SJCRH30 (cell line): ENCODE results near the gene LTBP1. TPM values are rescaled to one million over a fixed set of nuclear protein-coding genes. Genes with fewer than 3 reads are reported as not detected.
A peak's percentile ranks its signal among the peaks of the same experiment; 100 is the strongest.

Experiments
- DNase-seq, 2 experiments: peaks; one replicate each; pipeline ENCODE4 v3.0.0-alpha.2; 2015 to 2020
- H3K27ac ChIP-seq: fragments of 250-450 bp; sonication (Bioruptor Pico); 2 replicates; pipeline ENCODE4 v1.5.1; 2020; ENCODE audit warnings: mild to moderate bottlenecking, moderate library complexity
- H3K27me3 ChIP-seq: fragments of 250-450 bp; sonication (Bioruptor Pico); 2 replicates; pipeline ENCODE4 v1.5.1; 2020; ENCODE audit warnings: mild to moderate bottlenecking, moderate library complexity
- H3K36me3 ChIP-seq: fragments of 250-450 bp; sonication (Bioruptor Pico); 2 replicates; pipeline ENCODE4 v1.5.1; 2020; ENCODE audit warnings: mild to moderate bottlenecking, moderate library complexity
- H3K4me1 ChIP-seq: fragments of 250-450 bp; sonication (Bioruptor Pico); 2 replicates; pipeline ENCODE4 v1.5.1; 2020; ENCODE audit warnings: mild to moderate bottlenecking, moderate library complexity
- H3K4me3 ChIP-seq: fragments of 250-450 bp; sonication (Bioruptor Pico); 2 replicates; pipeline ENCODE4 v1.5.1; 2020; ENCODE audit warnings: mild to moderate bottlenecking, moderate library complexity
- H3K9me3 ChIP-seq: fragments of 250-450 bp; sonication (Bioruptor Pico); replicated peaks from 2 replicates; pipeline ENCODE4 v1.5.1; 2020; ENCODE audit warnings: mild to moderate bottlenecking, moderate library complexity
- total RNA-seq: library from RNA; depleted of rRNA; stranded (reverse); fragments of >200 nt; shearing (Covaris generic); gene quantifications from 2 replicates; pipeline ENCODE4 v1.2.3, GENCODE V29; 2014

LTBP1 gene
- total RNA-seq, 1 experiment from 2014 or later, result 63.1 TPM

- Histone ChIP-seq H3K4me3 (no peak overlapping the region), H3K36me3 (no peaks in the 10 kb centered on the region), H3K27me3 (no peaks in the 10 kb centered on the region), H3K27ac (no peak overlapping the region), H3K9me3 (no peaks in the 10 kb centered on the region), H3K4me1 (peaks cover 8% of the 10 kb centered on the region)
- no peak for DNase-seq
Measured at GRCh38 chr2:32942793-32943485, 3.8 kb upstream of the LTBP1 start.

- Histone ChIP-seq H3K27ac (no peak overlapping the region), H3K4me3 (no peak overlapping the region), H3K27me3 (no peaks in the 10 kb centered on the region), H3K36me3 (no peaks in the 10 kb centered on the region), H3K4me1 (no peaks in the 10 kb centered on the region), H3K9me3 (no peaks in the 10 kb centered on the region)
- DNase-seq, result no peak
Measured at GRCh38 chr2:32945286-32945685, 1.5 kb upstream of the LTBP1 start.

GRCh38 chr2:32947076-32947483 is 327 bp downstream of the LTBP1 start:
- Histone ChIP-seq H3K27me3 (no peaks in the 10 kb centered on the region), H3K4me1 (no peaks in the 10 kb centered on the region), H3K4me3 (peak overlapping the region; percentile 95), H3K36me3 (no peaks in the 10 kb centered on the region), H3K27ac (peak overlapping the region; percentile 74; the same call in 1 of the 2 replicates), H3K9me3 (0 out of 2 replicates have a peak, but pooled peaks cover 2% of the 10 kb centered on the region)
- DNase-seq, result peak in 1 of 2 experiments; percentile 40

GRCh38 chr2:32947484-32948143 is 861 bp downstream of the LTBP1 start:
- DNase-seq, result peak; percentile 81
- peak overlapping the region; percentile 95 for H3K4me3 ChIP-seq
- no peaks in the 10 kb centered on the region for H3K27me3 ChIP-seq
- no peaks in the 10 kb centered on the region for H3K4me1 ChIP-seq
- peak overlapping the region; percentile 74; the same call in 1 of the 2 replicates for H3K27ac ChIP-seq
- no peaks in the 10 kb centered on the region for H3K36me3 ChIP-seq
- H3K9me3 ChIP-seq, result 0 out of 2 replicates have a peak, but pooled peaks cover 2% of the 10 kb centered on the region

- no peak for DNase-seq
- 0 out of 2 replicates have a peak, but pooled peaks cover 2% of the 10 kb centered on the region for H3K9me3 ChIP-seq
- H3K27me3 ChIP-seq, result no peaks in the 10 kb centered on the region
- H3K27ac ChIP-seq, result no peak overlapping the region
- peak overlapping the region; percentile 95 for H3K4me3 ChIP-seq
- H3K36me3 ChIP-seq, result no peaks in the 10 kb centered on the region
- no peaks in the 10 kb centered on the region for H3K4me1 ChIP-seq
Measured at GRCh38 chr2:32948266-32948665, 1.5 kb downstream of the LTBP1 start.

GRCh38 chr2:32949260-32949659 is 2.5 kb downstream of the LTBP1 start:
- H3K4me3 ChIP-seq, result no peak overlapping the region
- 0 out of 2 replicates have a peak, but pooled peaks cover 2% of the 10 kb centered on the region for H3K9me3 ChIP-seq
- no peaks in the 10 kb centered on the region for H3K4me1 ChIP-seq
- H3K27ac ChIP-seq, result no peak overlapping the region
- DNase-seq, result no peak
- H3K27me3 ChIP-seq, result no peaks in the 10 kb centered on the region
- H3K36me3 ChIP-seq, result no peaks in the 10 kb centered on the region

GRCh38 chr2:32951672-32952071 is 4.9 kb downstream of the LTBP1 start:
- H3K36me3 ChIP-seq, result 0 out of 2 replicates have a peak, but pooled peaks cover 3% of the 10 kb centered on the region
- H3K27me3 ChIP-seq, result no peaks in the 10 kb centered on the region
- H3K27ac ChIP-seq, result no peak overlapping the region
- DNase-seq, result no peak
- H3K4me1 ChIP-seq, result no peaks in the 10 kb centered on the region
- no peak overlapping the region for H3K4me3 ChIP-seq
- H3K9me3 ChIP-seq, result 0 out of 2 replicates have a peak, but pooled peaks cover 2% of the 10 kb centered on the region

- no peak for DNase-seq
- H3K27ac ChIP-seq, result no peak overlapping the region
- H3K27me3 ChIP-seq, result no peaks in the 10 kb centered on the region
- no peaks in the 10 kb centered on the region for H3K4me1 ChIP-seq
- no peak overlapping the region for H3K4me3 ChIP-seq
- H3K9me3 ChIP-seq, result 0 out of 2 replicates have a peak, but pooled peaks cover 2% of the 10 kb centered on the region
- 0 out of 2 replicates have a peak, but pooled peaks cover 3% of the 10 kb centered on the region for H3K36me3 ChIP-seq
Measured at GRCh38 chr2:32952761-32953476, 6.2 kb downstream of the LTBP1 start.

GRCh38 chr2:32954206-32954605 is 7.5 kb downstream of the LTBP1 start:
- no peak overlapping the region for H3K27ac ChIP-seq
- no peak for DNase-seq
- H3K4me1 ChIP-seq, result no peaks in the 10 kb centered on the region
- 0 out of 2 replicates have a peak, but pooled peaks cover 3% of the 10 kb centered on the region for H3K36me3 ChIP-seq
- no peaks in the 10 kb centered on the region for H3K27me3 ChIP-seq
- H3K9me3 ChIP-seq, result 0 out of 2 replicates have a peak, but pooled peaks cover 2% of the 10 kb centered on the region
- no peak overlapping the region for H3K4me3 ChIP-seq

GRCh38 chr2:32958821-32959220 is 12.1 kb downstream of the LTBP1 start:
- Histone ChIP-seq H3K27me3 (no peaks in the 10 kb centered on the region), H3K9me3 (no peaks in the 10 kb centered on the region), H3K27ac (no peak overlapping the region), H3K4me3 (no peak overlapping the region), H3K4me1 (no peaks in the 10 kb centered on the region), H3K36me3 (0 out of 2 replicates have a peak, but pooled peaks cover 3% of the 10 kb centered on the region)
- no peak for DNase-seq

- Histone ChIP-seq H3K27me3 (no peaks in the 10 kb centered on the region), H3K9me3 (no peaks in the 10 kb centered on the region), H3K4me3 (no peak overlapping the region), H3K36me3 (0 out of 2 replicates have a peak, but pooled peaks cover 3% of the 10 kb centered on the region), H3K4me1 (no peaks in the 10 kb centered on the region), H3K27ac (no peak overlapping the region)
- no peak for DNase-seq
Measured at GRCh38 chr2:32960238-32960637, 13.5 kb downstream of the LTBP1 start.

GRCh38 chr2:32960647-32961403 is 14.1 kb downstream of the LTBP1 start:
- no peak overlapping the region for H3K4me3 ChIP-seq
- H3K9me3 ChIP-seq, result no peaks in the 10 kb centered on the region
- H3K4me1 ChIP-seq, result no peaks in the 10 kb centered on the region
- no peaks in the 10 kb centered on the region for H3K27me3 ChIP-seq
- no peak overlapping the region for H3K27ac ChIP-seq
- DNase-seq, result no peak
- no peaks in the 10 kb centered on the region for H3K36me3 ChIP-seq

- H3K36me3 ChIP-seq, result no peaks in the 10 kb centered on the region
Measured at GRCh38 chr2:32962690-32963089, 15.9 kb downstream of the LTBP1 start.

GRCh38 chr2:32963941-32964340 is 17.2 kb downstream of the LTBP1 start:
- H3K9me3 ChIP-seq, result no peaks in the 10 kb centered on the region
- DNase-seq, result no peak
- no peaks in the 10 kb centered on the region for H3K27me3 ChIP-seq
- H3K27ac ChIP-seq, result no peak overlapping the region
- H3K4me3 ChIP-seq, result no peak overlapping the region
- no peaks in the 10 kb centered on the region for H3K4me1 ChIP-seq
- no peaks in the 10 kb centered on the region for H3K36me3 ChIP-seq

More at GRCh38 chr2:32962690-32963089, 15.9 kb downstream of the LTBP1 start:
- H3K9me3 ChIP-seq, result no peaks in the 10 kb centered on the region
- no peak for DNase-seq
- no peaks in the 10 kb centered on the region for H3K27me3 ChIP-seq
- no peaks in the 10 kb centered on the region for H3K4me1 ChIP-seq
- no peak overlapping the region for H3K27ac ChIP-seq
- H3K4me3 ChIP-seq, result no peak overlapping the region
